Measurements from ENCODE around the gene ARL15. TPM values are rescaled to one million over a fixed set of nuclear protein-coding genes. Genes with fewer than 3 reads are reported as not detected.

ARL15 gene
- polyA plus RNA-seq, 1 of the 3 experiments (the other 2 are of a cell fraction), result 6.4 TPM

GRCh38 chr5:54227759-54228158 is 82.6 kb downstream of the ARL15 start:
- no peak for DNase-seq
- no peak overlapping the region for H2AFZ ChIP-seq (ENCODE audit: low read depth)
- no peaks in the 10 kb centered on the region for H3K27me3 ChIP-seq (ENCODE audit: insufficient read depth)
- no peaks in the 10 kb centered on the region; a peak in 1 of 4 replicates for H3K4me1 ChIP-seq (ENCODE audit: control insufficient read depth in 1 of 2, insufficient read depth in 2 of 2, low read depth in 1 of 2, low read length in 1 of 2)
- POLR2A ChIA-PET, result no interaction called here
- no peaks in the 10 kb centered on the region for H4K20me1 ChIP-seq (ENCODE audit: insufficient read depth)
- CTCF ChIA-PET, result interaction anchor here (0.8 to 3.9 kb wide), 7 partner anchors 10 to 965 kb away, joined by 3 to 27 read pairs (median 7); no protein-coding TSS in a partner anchor
- H3K36me3 ChIP-seq (replicated peaks in 1 of 2; ENCODE audit: control insufficient read depth in 1 of 2, insufficient read depth in 2 of 2, low read length in 1 of 2), result peaks cover 0 to 5% of the 10 kb centered on the region in 2 experiments
- no peaks in the 10 kb centered on the region for H3K9me2 ChIP-seq
- no peak overlapping the region for H3K4me2 ChIP-seq
- H3K79me2 ChIP-seq (ENCODE audit: insufficient read depth), result no peaks in the 10 kb centered on the region; the same call in 1 of the 2 replicates
- no peak overlapping the region for H3K4me3 ChIP-seq (ENCODE audit: low read depth in 2 of 2, low read length in 1 of 2)
- H3F3A ChIP-seq (replicated peaks; ENCODE audit: insufficient read depth), result peaks cover 3% of the 10 kb centered on the region
- no peak for TF ChIP-seq TAF1 (IDR thresholded peaks at IDR 0.05; ENCODE audit: borderline replicate concordance, low read depth, low read length)
- TF ChIP-seq SIN3A (IDR thresholded peaks at IDR 0.05; ENCODE audit: borderline replicate concordance, low read depth, low read length), result no peak
- TF ChIP-seq RFX5 (IDR thresholded peaks at IDR 0.05; ENCODE audit: low read length), result no peak
- TF ChIP-seq MEF2A (IDR thresholded peaks at IDR 0.05; ENCODE audit: borderline replicate concordance, low read depth), result no peak
- TF ChIP-seq SMC3 (IDR thresholded peaks at IDR 0.05; ENCODE audit: low read depth, low read length), result no peak
- no peak for TF ChIP-seq RAD21 (IDR thresholded peaks at IDR 0.05; ENCODE audit: low read length)
- TF ChIP-seq RXRA (IDR thresholded peaks at IDR 0.05; ENCODE audit: borderline replicate concordance, low read depth), result no peak
- TF ChIP-seq USF1 (IDR thresholded peaks at IDR 0.05; ENCODE audit: borderline replicate concordance, low read depth), result no peak
- no peak for TF ChIP-seq JUND (IDR thresholded peaks at IDR 0.05)
- TF ChIP-seq ELF1 (IDR thresholded peaks at IDR 0.05), result no peak
- no peak for TF ChIP-seq RCOR1 (IDR thresholded peaks at IDR 0.05; ENCODE audit: low read length)
- TF ChIP-seq GABPA (IDR thresholded peaks at IDR 0.05; ENCODE audit: low read depth), result no peak
- TF ChIP-seq IRF3 (IDR thresholded peaks at IDR 0.05; ENCODE audit: low read depth, low read length), result no peak
- no peak for TF ChIP-seq CHD2 (IDR thresholded peaks at IDR 0.05; ENCODE audit: low read length, partially characterized antibody)
- H3K27ac ChIP-seq (ENCODE audit: low read depth in 2 of 2, low read length in 1 of 2), result no peak overlapping the region
- 88% methylated on average over 1 of the region's 1 CpG for WGBS (ENCODE audit: low lambda C conversion rate)
- no peaks in the 10 kb centered on the region for H3K9me3 ChIP-seq
- no peak overlapping the region for H3K9ac ChIP-seq

- Histone ChIP-seq H3K4me1 (ENCODE audit: control insufficient read depth in 1 of 2, insufficient read depth in 2 of 2, low read depth in 1 of 2, low read length in 1 of 2) (no peaks in the 10 kb centered on the region; a peak in 1 of 4 replicates), H3K9me3 (no peaks in the 10 kb centered on the region), H3K79me2 (ENCODE audit: insufficient read depth) (no peaks in the 10 kb centered on the region; the same call in 1 of the 2 replicates), H3K4me2 (no peak overlapping the region), H3K27me3 (ENCODE audit: insufficient read depth) (no peaks in the 10 kb centered on the region), H2AFZ (ENCODE audit: low read depth) (no peak overlapping the region), H3F3A (replicated peaks; ENCODE audit: insufficient read depth) (peaks cover 3% of the 10 kb centered on the region), H3K36me3 (replicated peaks in 1 of 2; ENCODE audit: control insufficient read depth in 1 of 2, insufficient read depth in 2 of 2, low read length in 1 of 2) (peaks cover 0 to 5% of the 10 kb centered on the region in 2 experiments), H4K20me1 (ENCODE audit: insufficient read depth) (no peaks in the 10 kb centered on the region), H3K9me2 (no peaks in the 10 kb centered on the region), H3K27ac (ENCODE audit: low read depth in 2 of 2, low read length in 1 of 2) (no peak overlapping the region), H3K4me3 (ENCODE audit: low read depth in 2 of 2, low read length in 1 of 2) (no peak overlapping the region), H3K9ac (no peak overlapping the region)
- POLR2A ChIA-PET, result no interaction called here
- no peak for TF ChIP-seq NRF1 (IDR thresholded peaks at IDR 0.05; ENCODE audit: low read depth, low read length)
- TF ChIP-seq TCF12 (IDR thresholded peaks at IDR 0.05), result no peak
- no peak for TF ChIP-seq GATA2 (CRISPR knock-in tag; IDR thresholded peaks at IDR 0.05)
- TF ChIP-seq EP300 (IDR thresholded peaks at IDR 0.05; ENCODE audit: borderline replicate concordance in 1 of 2, low read depth in 1 of 2, low read length in 1 of 2), result no peak
- no peak for TF ChIP-seq IRF3 (IDR thresholded peaks at IDR 0.05; ENCODE audit: low read depth, low read length)
- no peak for TF ChIP-seq EZH2phosphoT487 (IDR thresholded peaks at IDR 0.05; ENCODE audit: borderline replicate concordance, low read depth)
- no peak for TF ChIP-seq TEAD4 (IDR thresholded peaks at IDR 0.05; ENCODE audit: borderline replicate concordance, insufficient read depth)
- TF ChIP-seq YY1 (IDR thresholded peaks at IDR 0.05; ENCODE audit: low read depth), result no peak
- no peak for TF ChIP-seq RAD21 (IDR thresholded peaks at IDR 0.05; ENCODE audit: low read length)
- TF ChIP-seq POLR2AphosphoS5 (IDR thresholded peaks at IDR 0.05; ENCODE audit: low read depth, low read length), result no peak
- no peak for TF ChIP-seq FOXJ3 (CRISPR knock-in tag; IDR thresholded peaks at IDR 0.05)
- no peak for TF ChIP-seq MEF2A (IDR thresholded peaks at IDR 0.05; ENCODE audit: borderline replicate concordance, low read depth)
- TF ChIP-seq RCOR1 (IDR thresholded peaks at IDR 0.05; ENCODE audit: low read length), result no peak
- no peak for TF ChIP-seq JUND (IDR thresholded peaks at IDR 0.05)
- no peak for TF ChIP-seq CHD2 (IDR thresholded peaks at IDR 0.05; ENCODE audit: low read length, partially characterized antibody)
- no peak for TF ChIP-seq TAF1 (IDR thresholded peaks at IDR 0.05; ENCODE audit: borderline replicate concordance, low read depth, low read length)
- TF ChIP-seq ZBTB33 (IDR thresholded peaks at IDR 0.05; ENCODE audit: borderline replicate concordance, low read depth), result no peak
- TF ChIP-seq ELF1 (IDR thresholded peaks at IDR 0.05), result no peak
- WGBS (ENCODE audit: low lambda C conversion rate), result 78% methylated on average over 3 of the region's 3 CpGs
- CTCF ChIA-PET, result interaction anchor here (0.8 to 3.9 kb wide), 5 partner anchors 12 to 965 kb away, joined by 3 to 27 read pairs (median 7); no protein-coding TSS in a partner anchor
- DNase-seq, result no peak
Measured at GRCh38 chr5:54227109-54227508, 83.3 kb downstream of the ARL15 start.

All from SK-N-SH (cell line).